Measurements from ENCODE around the gene TBC1D1.

The TBC1D1 gene

DNA sequence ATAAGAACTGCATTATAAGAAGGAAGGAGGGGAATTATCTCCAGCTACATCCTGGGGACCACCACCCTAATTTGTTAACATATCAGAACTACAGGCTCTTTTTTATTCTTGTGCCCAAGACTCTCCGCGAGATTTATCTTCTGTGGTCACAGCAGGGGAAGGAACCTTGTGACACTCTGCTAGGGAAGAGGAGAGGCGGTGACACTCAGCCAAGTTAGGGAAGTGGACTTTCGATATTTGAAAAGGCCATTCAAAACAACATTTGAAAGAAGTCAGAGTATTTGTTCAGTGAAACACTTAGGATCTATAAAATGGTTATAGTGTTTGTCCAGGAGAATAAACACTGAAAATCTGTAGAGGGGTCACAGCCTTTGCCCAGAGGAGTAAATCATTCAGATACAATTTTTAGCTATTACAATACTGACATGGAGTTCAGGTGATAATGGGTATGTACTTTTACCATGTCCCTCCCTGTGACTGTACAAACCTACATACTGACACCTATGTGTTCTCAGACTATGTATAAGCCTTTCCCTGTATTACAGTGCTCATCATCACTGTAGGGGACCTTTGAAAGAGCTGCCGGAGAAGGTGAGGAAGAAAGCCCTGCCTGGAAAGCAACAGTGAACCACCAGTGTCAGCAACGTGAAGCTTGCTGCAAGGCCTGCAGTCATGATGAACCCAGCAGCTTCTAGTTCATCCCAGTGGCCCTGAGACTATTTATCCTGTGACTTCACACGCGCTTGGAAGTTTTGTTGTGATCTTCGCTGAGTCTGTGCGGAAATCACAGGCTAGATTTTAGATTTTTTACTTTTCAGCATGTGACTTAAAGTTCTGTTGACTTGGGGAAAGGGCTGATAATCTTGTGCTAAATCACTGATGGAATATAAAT lies 60.8 kb downstream of the TBC1D1 start:
- TF ChIP-seq EZH2phosphoT487 (IDR thresholded peaks at IDR 0.05; ENCODE audit: low read length) (no peak), EZH2 (optimal IDR thresholded peaks at IDR 0.05; ENCODE audit: low read depth, low read length) (no peak)
- TF ChIP-seq, protein P1, sequence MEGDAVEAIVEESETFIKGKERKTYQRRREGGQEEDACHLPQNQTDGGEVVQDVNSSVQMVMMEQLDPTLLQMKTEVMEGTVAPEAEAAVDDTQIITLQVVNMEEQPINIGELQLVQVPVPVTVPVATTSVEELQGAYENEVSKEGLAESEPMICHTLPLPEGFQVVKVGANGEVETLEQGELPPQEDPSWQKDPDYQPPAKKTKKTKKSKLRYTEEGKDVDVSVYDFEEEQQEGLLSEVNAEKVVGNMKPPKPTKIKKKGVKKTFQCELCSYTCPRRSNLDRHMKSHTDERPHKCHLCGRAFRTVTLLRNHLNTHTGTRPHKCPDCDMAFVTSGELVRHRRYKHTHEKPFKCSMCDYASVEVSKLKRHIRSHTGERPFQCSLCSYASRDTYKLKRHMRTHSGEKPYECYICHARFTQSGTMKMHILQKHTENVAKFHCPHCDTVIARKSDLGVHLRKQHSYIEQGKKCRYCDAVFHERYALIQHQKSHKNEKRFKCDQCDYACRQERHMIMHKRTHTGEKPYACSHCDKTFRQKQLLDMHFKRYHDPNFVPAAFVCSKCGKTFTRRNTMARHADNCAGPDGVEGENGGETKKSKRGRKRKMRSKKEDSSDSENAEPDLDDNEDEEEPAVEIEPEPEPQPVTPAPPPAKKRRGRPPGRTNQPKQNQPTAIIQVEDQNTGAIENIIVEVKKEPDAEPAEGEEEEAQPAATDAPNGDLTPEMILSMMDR (IDR thresholded peaks at IDR 0.05; ENCODE audit: low read length) = no peak
- H3K4me1 ChIP-seq (ENCODE audit: low read length) = no peaks in the 10 kb centered on the region
- H3K4me2 ChIP-seq (ENCODE audit: low read depth, low read length) = no peak overlapping the region
- no peaks in the 10 kb centered on the region for H3F3A ChIP-seq (ENCODE audit: insufficient read depth, low read length)
- no peak for DNase-seq
- no peaks in the 10 kb centered on the region for H3K27me3 ChIP-seq (replicated peaks; ENCODE audit: insufficient read depth, low read length)
- no peak overlapping the region for H2AFZ ChIP-seq (ENCODE audit: low read length)
- H3K4me3 ChIP-seq (ENCODE audit: low read length) = no peak overlapping the region
- no peaks in the 10 kb centered on the region for H4K20me1 ChIP-seq (ENCODE audit: insufficient read depth, low read length)
- H3K27ac ChIP-seq (ENCODE audit: low read length) = no peak overlapping the region
- H3K36me3 ChIP-seq (replicated peaks; ENCODE audit: insufficient read depth, low read length) = no peaks in the 10 kb centered on the region
- peaks cover 9% of the 10 kb centered on the region for H3K79me2 ChIP-seq (ENCODE audit: low read length)
- H3K9ac ChIP-seq (ENCODE audit: low read length) = no peak overlapping the region
- H3K9me3 ChIP-seq (replicated peaks; ENCODE audit: insufficient read depth, low read length) = no peaks in the 10 kb centered on the region
- no peaks in the 10 kb centered on the region for H3K9me2 ChIP-seq (replicated peaks; ENCODE audit: insufficient read depth, low read length)

DNA sequence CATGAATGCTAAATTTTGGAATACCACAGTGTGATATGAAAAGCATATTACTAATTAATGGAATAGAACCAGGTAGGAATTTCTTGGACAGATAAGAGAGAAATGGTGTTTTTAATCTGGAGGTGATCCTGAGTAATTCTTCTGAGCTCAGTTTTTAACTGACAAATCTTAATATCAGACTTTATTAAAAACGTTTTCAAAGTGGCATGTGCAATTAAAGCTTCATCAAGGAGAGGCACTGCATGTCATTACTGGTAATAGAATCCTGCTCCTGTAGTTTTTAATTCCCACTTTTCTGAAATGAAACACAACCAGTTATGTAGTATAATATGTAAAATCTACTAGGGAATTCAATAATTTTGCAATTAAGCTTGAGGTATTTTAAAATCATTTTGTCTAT lies 62.3 kb downstream of the TBC1D1 start:
- Histone ChIP-seq H3K27ac (ENCODE audit: low read length) (no peak overlapping the region), H3K9ac (ENCODE audit: low read length) (no peak overlapping the region), H3K4me1 (ENCODE audit: low read length) (no peaks in the 10 kb centered on the region), H3K27me3 (replicated peaks; ENCODE audit: insufficient read depth, low read length) (no peaks in the 10 kb centered on the region), H3F3A (ENCODE audit: insufficient read depth, low read length) (no peaks in the 10 kb centered on the region), H3K36me3 (replicated peaks; ENCODE audit: insufficient read depth, low read length) (no peaks in the 10 kb centered on the region), H3K4me3 (ENCODE audit: low read length) (no peak overlapping the region), H3K79me2 (ENCODE audit: low read length) (peaks cover 9% of the 10 kb centered on the region), H3K9me3 (replicated peaks; ENCODE audit: insufficient read depth, low read length) (no peaks in the 10 kb centered on the region), H3K4me2 (ENCODE audit: low read depth, low read length) (no peak overlapping the region), H4K20me1 (ENCODE audit: insufficient read depth, low read length) (no peaks in the 10 kb centered on the region), H2AFZ (ENCODE audit: low read length) (no peak overlapping the region), H3K9me2 (replicated peaks; ENCODE audit: insufficient read depth, low read length) (no peaks in the 10 kb centered on the region)
- DNase-seq = no peak
- TF ChIP-seq EZH2phosphoT487 (IDR thresholded peaks at IDR 0.05; ENCODE audit: low read length) = no peak

DNA sequence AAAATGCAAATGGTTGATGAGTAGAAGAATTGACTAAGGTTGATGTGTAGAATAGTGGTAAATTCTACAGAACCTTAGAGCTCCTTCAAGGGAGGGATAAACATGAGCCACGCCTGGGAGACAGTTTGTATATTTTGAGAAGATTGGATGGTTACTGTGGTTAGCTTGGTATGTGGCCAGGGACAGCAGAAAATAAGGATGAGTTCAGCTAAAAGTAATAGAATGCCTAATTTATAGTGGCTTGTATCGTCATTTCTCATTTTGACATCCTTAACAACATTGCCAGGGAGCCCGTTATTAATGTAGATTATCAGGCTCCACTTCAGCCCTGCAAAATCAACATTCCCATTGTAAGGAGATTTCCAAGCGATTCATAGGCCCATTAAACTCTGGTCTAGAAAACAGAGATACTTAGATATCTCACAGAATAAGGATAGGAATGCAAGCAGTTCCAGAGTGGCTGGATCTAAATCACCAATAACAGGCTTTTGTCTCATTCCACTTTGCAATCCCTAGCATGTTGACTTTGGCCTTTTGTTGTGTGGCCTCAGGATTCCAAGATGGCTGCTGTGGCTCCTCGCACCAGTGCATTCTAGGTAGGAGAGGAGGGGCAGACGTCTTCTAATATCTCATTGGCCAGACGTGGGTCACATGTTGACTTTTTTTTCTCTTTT lies 62.9 kb downstream of the TBC1D1 start:
- no peaks in the 10 kb centered on the region for H3F3A ChIP-seq (ENCODE audit: insufficient read depth, low read length)
- H2AFZ ChIP-seq (ENCODE audit: low read length) = no peak overlapping the region
- no peaks in the 10 kb centered on the region for H3K9me2 ChIP-seq (replicated peaks; ENCODE audit: insufficient read depth, low read length)
- no peak overlapping the region for H3K4me3 ChIP-seq (ENCODE audit: low read length)
- H3K9ac ChIP-seq (ENCODE audit: low read length) = no peak overlapping the region
- no peaks in the 10 kb centered on the region for H3K36me3 ChIP-seq (replicated peaks; ENCODE audit: insufficient read depth, low read length)
- H3K4me1 ChIP-seq (ENCODE audit: low read length) = no peaks in the 10 kb centered on the region
- no peaks in the 10 kb centered on the region for H4K20me1 ChIP-seq (ENCODE audit: insufficient read depth, low read length)
- H3K4me2 ChIP-seq (ENCODE audit: low read depth, low read length) = no peak overlapping the region
- TF ChIP-seq, protein P1 (IDR thresholded peaks at IDR 0.05; ENCODE audit: low read length) = no peak
- TF ChIP-seq EZH2 (optimal IDR thresholded peaks at IDR 0.05; ENCODE audit: low read depth, low read length) (no peak), EZH2phosphoT487 (IDR thresholded peaks at IDR 0.05; ENCODE audit: low read length) (no peak)
- peaks cover 9% of the 10 kb centered on the region for H3K79me2 ChIP-seq (ENCODE audit: low read length)
- H3K9me3 ChIP-seq (replicated peaks; ENCODE audit: insufficient read depth, low read length) = no peaks in the 10 kb centered on the region
- no peak for DNase-seq
- H3K27me3 ChIP-seq (replicated peaks; ENCODE audit: insufficient read depth, low read length) = no peaks in the 10 kb centered on the region
- no peak overlapping the region for H3K27ac ChIP-seq (ENCODE audit: low read length)

Data from MM.1S (cell line).